Fibroblast of lung (primary cell): ENCODE data around the gene PRR14L.

Experiments used
- CTCF ChIP-seq, 2 donors: IDR thresholded peaks in 1 of 2; conservative IDR thresholded peaks in 1 of 2; 1 replicate in 1 of 2; 2 replicates in 1 of 2; pipeline ENCODE4 v1.5.1; 2011 to 2012; ENCODE audit warnings: low read length in 2 of 2, control low read depth in 1 of 2, inconsistent platforms in 1 of 2, low read depth in 1 of 2, mild to moderate bottlenecking in 1 of 2
- EZH2 ChIP-seq: IDR thresholded peaks from 2 replicates; pipeline ENCODE4 v1.5.1; 2012; ENCODE audit warnings: low read length, control low read depth, mild to moderate bottlenecking; ENCODE audit errors: missing control alignments

GRCh38 chr22:31723723-31724122 is 26.2 kb downstream of the PRR14L start:
- TF ChIP-seq CTCF (conservative IDR thresholded peaks at IDR 0.05 in 1 of 2, IDR thresholded peaks at IDR 0.05 in 1 of 2; ENCODE audit: low read depth in 1 of 2, low read length in 2 of 2) (no peak), EZH2 (no peak)
